Calu3 (cell line): ENCODE data around the gene DUSP12. TPM values are rescaled to one million over a fixed set of nuclear protein-coding genes. Genes with fewer than 3 reads are reported as not detected.

ENCODE experiments used
- BruUV-seq: library from RNA; stranded (reverse); fragments of 400-500 nt; replicated peaks from 2 replicates; lab custom pipeline; 2021; lab: Mats Ljungman, UMichigan
- CTCF ChIA-PET: fragments of 300-600 bp; sonication (Branson Sonifier 250); formaldehyde crosslinking; loops from one replicate; lab custom pipeline; 2022; ENCODE audit warnings: antibody characterized with exemption; lab: Charles Lee
- DNase-seq: peaks from one replicate; pipeline ENCODE4 v3.0.0; 2022
- H3K27ac Mint-ChIP-seq: one replicate; pipeline ENCODE4 v1.8.0; 2022; ENCODE audit warnings: mixed read lengths; ENCODE audit not compliant: unreplicated experiment
- H3K27me3 Mint-ChIP-seq: one replicate; pipeline ENCODE4 v1.8.0; 2022; ENCODE audit warnings: mixed read lengths; ENCODE audit not compliant: unreplicated experiment
- H3K36me3 Mint-ChIP-seq: one replicate; pipeline ENCODE4 v1.8.0; 2022; ENCODE audit warnings: mild to moderate bottlenecking, moderate library complexity, mixed read lengths; ENCODE audit not compliant: insufficient read depth, unreplicated experiment
- H3K4me1 Mint-ChIP-seq: one replicate; pipeline ENCODE4 v1.8.0; 2022; ENCODE audit warnings: mild to moderate bottlenecking, low read depth, mixed read lengths; ENCODE audit not compliant: unreplicated experiment
- H3K4me3 Mint-ChIP-seq: one replicate; pipeline ENCODE4 v1.8.0; 2022; ENCODE audit warnings: mild to moderate bottlenecking, low read depth, moderate library complexity, mixed read lengths; ENCODE audit not compliant: unreplicated experiment
- H3K9me3 Mint-ChIP-seq: one replicate; pipeline ENCODE4 v1.8.0; 2022; ENCODE audit warnings: low read depth, mixed read lengths; ENCODE audit not compliant: unreplicated experiment
- intact Hi-C: fragments of 100-400 bp; cut with micrococcal nuclease; formaldehyde crosslinking; loops from one replicate; pipeline ENCODE4 v1.10.0; 2022; ENCODE audit not compliant: unreplicated experiment
- total RNA-seq: library from RNA; stranded (reverse); gene quantifications from 2 replicates; pipeline ENCODE4 v1.2.3, GENCODE V29; 2022
- TF ChIP-seq, protein P1 (sequence below): fragments of 200-600 bp; IDR thresholded peaks from one replicate; pipeline ENCODE4 v1.8.0; 2022; ENCODE audit warnings: antibody characterized with exemption; ENCODE audit not compliant: unreplicated experiment

The DUSP12 gene
- total RNA-seq, 1 experiment from 2014 or later, result 38.3 TPM

DNA sequence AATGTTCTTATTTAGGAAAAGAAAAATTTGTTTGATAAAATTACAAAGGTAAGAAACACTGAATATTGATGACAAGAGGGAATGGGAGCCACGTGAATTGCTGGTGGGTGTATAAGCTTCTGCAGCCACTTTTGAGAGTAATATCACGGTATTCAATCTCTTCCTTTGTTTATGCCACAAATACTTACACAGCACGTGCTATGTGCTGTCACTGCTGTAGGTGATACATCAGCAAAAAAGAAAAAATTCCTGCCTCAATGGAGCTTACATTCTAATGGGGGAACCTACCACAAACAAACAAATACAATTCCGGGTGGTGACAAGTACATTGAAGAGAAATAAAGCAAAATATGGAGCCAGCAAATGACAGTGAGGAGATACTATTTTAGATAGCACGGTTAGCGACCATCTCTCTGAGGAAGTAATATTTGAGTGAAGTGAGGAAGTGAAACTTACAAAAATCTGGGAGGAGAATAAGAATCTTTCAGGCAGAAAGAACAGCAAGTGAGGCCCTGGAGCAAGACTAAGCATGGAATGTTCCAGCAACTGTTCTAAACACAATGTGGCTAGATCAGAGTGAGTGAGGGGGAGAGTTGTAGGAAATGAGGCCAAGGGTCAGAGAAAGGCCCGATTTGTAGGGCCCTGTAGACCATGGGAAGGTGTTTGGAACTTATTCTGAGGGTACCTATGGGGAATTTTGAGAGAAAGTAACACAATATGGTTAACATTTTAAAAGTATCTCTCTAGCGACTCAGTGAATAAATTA lies 30.8 kb upstream of the DUSP12 start:
- TF ChIP-seq, protein P1, sequence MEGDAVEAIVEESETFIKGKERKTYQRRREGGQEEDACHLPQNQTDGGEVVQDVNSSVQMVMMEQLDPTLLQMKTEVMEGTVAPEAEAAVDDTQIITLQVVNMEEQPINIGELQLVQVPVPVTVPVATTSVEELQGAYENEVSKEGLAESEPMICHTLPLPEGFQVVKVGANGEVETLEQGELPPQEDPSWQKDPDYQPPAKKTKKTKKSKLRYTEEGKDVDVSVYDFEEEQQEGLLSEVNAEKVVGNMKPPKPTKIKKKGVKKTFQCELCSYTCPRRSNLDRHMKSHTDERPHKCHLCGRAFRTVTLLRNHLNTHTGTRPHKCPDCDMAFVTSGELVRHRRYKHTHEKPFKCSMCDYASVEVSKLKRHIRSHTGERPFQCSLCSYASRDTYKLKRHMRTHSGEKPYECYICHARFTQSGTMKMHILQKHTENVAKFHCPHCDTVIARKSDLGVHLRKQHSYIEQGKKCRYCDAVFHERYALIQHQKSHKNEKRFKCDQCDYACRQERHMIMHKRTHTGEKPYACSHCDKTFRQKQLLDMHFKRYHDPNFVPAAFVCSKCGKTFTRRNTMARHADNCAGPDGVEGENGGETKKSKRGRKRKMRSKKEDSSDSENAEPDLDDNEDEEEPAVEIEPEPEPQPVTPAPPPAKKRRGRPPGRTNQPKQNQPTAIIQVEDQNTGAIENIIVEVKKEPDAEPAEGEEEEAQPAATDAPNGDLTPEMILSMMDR, result no peak
- Mint-ChIP-seq H3K27ac (no peak overlapping the region), H3K9me3 (no peaks in the 10 kb centered on the region), H3K4me1 (peaks cover 22% of the 10 kb centered on the region), H3K36me3 (peaks cover under 1% of the 10 kb centered on the region), H3K27me3 (peaks cover 47% of the 10 kb centered on the region), H3K4me3 (no peak overlapping the region)
- no peak for DNase-seq
- CTCF ChIA-PET, result no interaction called here
- BruUV-seq, result no TSS peak
- intact Hi-C loops, result no loop called here

DNA sequence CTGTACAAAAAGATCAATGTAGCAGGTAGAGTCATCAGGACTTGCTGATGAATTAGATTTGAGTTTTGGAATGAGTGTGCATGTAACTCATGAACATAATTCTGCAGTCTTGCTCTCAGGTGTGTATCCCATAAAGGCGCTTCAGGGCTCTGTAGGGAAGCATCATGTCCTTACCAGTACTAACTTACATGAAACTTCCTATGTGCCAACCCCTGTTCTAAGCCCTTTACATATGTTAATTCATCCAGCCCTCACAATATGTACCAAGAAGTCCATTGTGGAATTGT lies 30.3 kb upstream of the DUSP12 start:
- Mint-ChIP-seq H3K4me3 (no peak overlapping the region), H3K27me3 (peaks cover 47% of the 10 kb centered on the region), H3K27ac (no peak overlapping the region), H3K9me3 (no peaks in the 10 kb centered on the region), H3K36me3 (peaks cover 3% of the 10 kb centered on the region), H3K4me1 (peaks cover 27% of the 10 kb centered on the region)
- CTCF ChIA-PET, result no interaction called here
- no peak for DNase-seq
- intact Hi-C loops, result no loop called here
- TF ChIP-seq, protein P1, result no peak
- no TSS peak for BruUV-seq

DNA sequence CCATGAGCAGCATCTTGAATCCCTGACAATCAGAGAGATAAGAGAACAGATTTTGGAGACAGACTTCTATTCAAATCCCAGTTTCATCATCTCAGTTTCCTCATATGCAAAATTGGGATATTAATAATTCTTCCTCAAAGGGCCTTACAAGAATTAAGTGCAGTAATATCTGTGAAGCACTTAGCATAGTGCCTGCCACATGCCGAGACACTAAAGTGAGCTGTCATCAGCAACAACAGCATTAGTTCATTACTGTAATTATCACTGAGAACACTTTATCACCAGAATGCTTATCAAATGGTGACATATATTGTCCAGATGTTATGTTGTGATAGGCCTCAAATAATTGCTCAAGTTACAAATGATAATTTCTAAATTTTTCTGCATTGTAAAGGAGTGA lies 29.2 kb upstream of the DUSP12 start:
- intact Hi-C loops, result no loop called here
- H3K4me3 Mint-ChIP-seq, result no peak overlapping the region
- BruUV-seq, result no TSS peak
- CTCF ChIA-PET, result no interaction called here
- no peak for DNase-seq
- H3K9me3 Mint-ChIP-seq, result no peaks in the 10 kb centered on the region
- peaks cover 38% of the 10 kb centered on the region for H3K4me1 Mint-ChIP-seq
- peaks cover 37% of the 10 kb centered on the region for H3K27me3 Mint-ChIP-seq
- H3K27ac Mint-ChIP-seq, result no peak overlapping the region
- TF ChIP-seq, protein P1, result no peak
- H3K36me3 Mint-ChIP-seq, result peaks cover 6% of the 10 kb centered on the region

DNA sequence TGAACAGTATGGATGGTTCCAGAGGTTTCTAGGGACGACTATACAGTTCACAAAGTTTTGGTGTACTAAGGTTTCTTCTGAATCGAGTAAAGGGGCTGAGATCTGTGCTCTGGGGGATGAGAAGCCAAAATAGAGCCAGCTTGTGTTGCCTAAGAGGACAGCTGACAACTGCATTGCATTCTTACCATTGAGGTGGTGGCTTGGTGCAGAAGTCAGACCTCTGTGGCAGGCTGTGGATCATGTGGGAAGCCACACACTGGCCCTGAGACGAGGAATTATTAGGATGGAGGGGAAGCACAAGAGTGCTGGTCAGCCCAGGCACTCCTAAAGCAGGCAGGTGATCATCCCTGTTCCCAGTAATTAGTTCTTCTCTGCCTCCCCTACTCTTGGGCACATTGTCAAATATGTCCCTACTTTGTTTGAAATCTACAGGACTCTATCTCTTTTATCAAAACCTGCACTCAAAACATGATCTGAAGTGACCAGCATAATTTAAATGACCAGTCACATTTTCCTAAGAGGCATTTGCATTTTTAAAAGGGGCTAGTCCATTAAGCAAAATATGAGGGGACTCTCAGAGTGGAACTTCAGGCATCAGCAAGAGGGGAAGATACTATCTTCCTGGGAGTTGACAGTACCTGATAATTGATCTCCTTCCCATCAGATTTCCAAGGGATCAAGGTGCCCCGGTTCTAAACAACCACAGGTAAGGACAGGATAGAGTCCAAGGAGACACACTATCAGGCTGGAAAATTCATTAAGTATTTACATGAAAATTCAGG lies 28.4 kb upstream of the DUSP12 start, which contains the start of gene FCRLB:
TSS of gene FCRLB (plus strand) at position 589 of the 782 bp plus-strand sequence. CDS start 1,129 bp downstream, outside the sequence.
- CTCF ChIA-PET, result interaction anchor here (0.8 to 1.6 kb wide), 2 partner anchors 13 to 16 kb away, joined by 3 to 5 read pairs; no protein-coding TSS in a partner anchor
- H3K27ac Mint-ChIP-seq, result no peak within 1 kb of the TSS
- H3K36me3 Mint-ChIP-seq, result peaks cover 13% of the 10 kb centered on the region
- H3K4me3 Mint-ChIP-seq, result no peak within 1 kb of the TSS
- DNase-seq, result no peak
- intact Hi-C loops, result no loop called here
- H3K27me3 Mint-ChIP-seq, result peaks cover 30% of the 10 kb centered on the region
- H3K9me3 Mint-ChIP-seq, result no peaks in the 10 kb centered on the region
- no TSS peak for BruUV-seq
- TF ChIP-seq, protein P1, result no peak
- H3K4me1 Mint-ChIP-seq, result peaks cover 43% of the 10 kb centered on the region
